Small intestine (tissue), 7 donors: ENCODE results near the gene DNAAF3. TPM values are rescaled to one million over a fixed set of nuclear protein-coding genes. Genes with fewer than 3 reads are reported as not detected.

Experiments
- DNase-seq, 2 donors: peaks; one replicate each; pipeline versions ENCODE4 v3.0.0 to v3.0.0-alpha.2; 2013
- FAIRE-seq: peaks from 2 replicates; lab custom pipeline; 2012; peaks lifted over from hg19 to GRCh38; lab: Jason Lieb, UNC
- H3K27ac ChIP-seq, 3 donors: one replicate each; pipeline ENCODE4 v1.5.1; 2013; ENCODE audit warnings: low read length in 2 of 3, mild to moderate bottlenecking in 2 of 3, control low read depth in 1 of 3, inconsistent platforms in 1 of 3, low read depth in 1 of 3, moderate library complexity in 1 of 3
- H3K27me3 ChIP-seq, 3 donors: one replicate each; pipeline ENCODE4 v1.6.1; 2013; ENCODE audit warnings: low read length in 3 of 3, inconsistent platforms in 1 of 3; ENCODE audit not compliant: control insufficient read depth in 3 of 3, insufficient read depth in 3 of 3
- H3K36me3 ChIP-seq, 3 donors: one replicate each; pipeline ENCODE4 v1.6.1; 2013; ENCODE audit warnings: low read length in 3 of 3, inconsistent platforms in 1 of 3, low read depth in 1 of 3, mild to moderate bottlenecking in 1 of 3, moderate library complexity in 1 of 3; ENCODE audit not compliant: control insufficient read depth in 3 of 3, insufficient read depth in 2 of 3
- H3K4me1 ChIP-seq, 3 donors: one replicate each; pipeline ENCODE4 v1.6.1; 2013; ENCODE audit warnings: low read length in 2 of 3, inconsistent platforms in 1 of 3, low read depth in 1 of 3, mild to moderate bottlenecking in 1 of 3, moderate library complexity in 1 of 3; ENCODE audit not compliant: control insufficient read depth in 3 of 3, insufficient read depth in 2 of 3
- H3K4me3 ChIP-seq, 3 donors: one replicate each; pipeline ENCODE4 v1.5.1; 2013; ENCODE audit warnings: low read length in 3 of 3, control low read depth in 1 of 3, inconsistent platforms in 1 of 3, low read depth in 1 of 3, mild to moderate bottlenecking in 1 of 3, moderate library complexity in 1 of 3
- H3K9me3 ChIP-seq, 2 donors: one replicate each; pipeline ENCODE4 v1.6.1; 2013; ENCODE audit warnings: low read depth in 1 of 2, low read length in 1 of 2; ENCODE audit not compliant: control insufficient read depth in 2 of 2, insufficient read depth in 1 of 2
- WGBS, 3 donors: extraction: QIAGEN DNeasy Blood & Tissue Kit; methylation state at CpG; one replicate each; pipeline ENCODE4 v1.1.7; 2013; 5-methylcytosine and 5-hydroxymethylcytosine counted together
- polyA plus RNA-seq, 4 donors: library from polyadenylated mRNA; stranded (reverse) in 3 of 4; unstranded in 1 of 4; fragments of 200-250 nt in 3 of 4; fragments of 120-200 nt in 1 of 4; gene quantifications; one replicate each; pipeline versions ENCODE4 v1.2.1 to v1.2.3, GENCODE V29; 2013
- donor health status: healthy with polysubstance abuse.
- donor health status: control.
- donor health status: control.
- donor health status: Bipolar disorder and iron deficiency.
- donor health status: healthy.

DNAAF3 gene
- polyA plus RNA-seq, 4 donors = 0.62 to 0.64 TPM; not detected in 2

DNA sequence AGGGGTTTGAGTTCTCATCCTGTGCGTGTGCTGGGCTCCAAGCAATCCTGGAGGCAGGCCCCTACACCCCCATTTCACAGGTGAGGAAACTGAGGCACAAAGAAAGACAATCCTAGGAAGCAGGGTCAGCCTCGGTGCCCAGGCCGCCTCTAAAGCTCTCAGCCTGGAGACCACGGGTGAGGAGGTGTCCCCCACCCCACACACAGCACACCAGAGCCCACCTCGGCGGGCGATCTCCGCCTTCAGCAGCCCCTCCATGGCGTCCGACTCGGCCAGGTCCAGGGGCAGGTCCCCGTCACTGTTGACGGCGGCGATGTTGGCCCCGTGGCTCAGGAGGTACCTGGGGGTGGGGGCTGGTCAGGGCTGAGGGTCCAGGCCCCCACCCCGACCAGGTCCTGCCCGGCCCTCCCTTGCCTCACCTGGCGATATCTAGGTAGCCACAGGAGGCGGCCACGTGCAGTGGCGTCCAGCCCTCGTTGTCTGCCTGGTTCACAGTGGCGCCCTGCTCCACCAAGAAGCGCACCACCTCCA is 54.1 kb downstream of the DNAAF3 start:
- peak overlapping the region in 1 of 3 donors; percentile 71 for H3K27ac ChIP-seq
- 92 to 94% (median 94%) methylated on average over 24 to 25 of the region's 25 CpGs for WGBS, 3 donors
- no peak for FAIRE-seq

DNA sequence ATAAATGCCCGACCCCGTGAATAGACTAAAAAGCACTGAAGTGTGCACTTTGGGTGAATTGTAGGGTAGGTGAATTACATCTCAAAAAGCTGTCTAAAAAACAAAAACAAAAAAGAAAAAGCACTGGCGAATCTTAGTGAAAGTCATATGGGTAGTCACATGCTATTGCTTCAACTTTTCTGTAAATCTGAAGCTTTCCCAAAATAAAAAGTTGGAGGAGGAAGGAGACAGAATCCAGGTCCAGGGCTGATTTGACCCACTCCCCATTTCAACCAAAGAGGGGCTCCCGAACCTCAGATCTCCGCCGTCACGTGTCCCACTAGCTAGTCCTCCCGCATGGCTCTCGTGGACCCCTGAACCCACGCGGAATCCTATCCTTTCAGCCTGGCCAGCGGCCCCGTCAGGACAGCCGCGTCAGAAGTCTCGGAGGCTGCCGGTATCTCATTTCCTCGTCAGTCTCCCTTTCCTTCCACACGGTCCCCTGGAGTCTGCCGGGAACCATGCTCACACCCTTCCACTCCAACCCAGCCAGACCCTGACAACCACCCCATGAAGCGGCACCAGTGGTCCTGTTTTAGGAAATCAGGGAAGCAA is 55.1 kb downstream of the DNAAF3 start:
- Histone ChIP-seq H3K27ac (no peak overlapping the region), H3K36me3 (peaks cover 0 to 56% (median 15%) of the 10 kb centered on the region in 3 donors), H3K4me3 (no peak overlapping the region), H3K9me3 (no peaks in the 10 kb centered on the region), H3K4me1 (peaks cover 6 to 22% (median 7%) of the 10 kb centered on the region in 3 donors), H3K27me3 (no peaks in the 10 kb centered on the region)
- 85 to 91% (median 89%) methylated on average over 21 of the region's 21 CpGs for WGBS, 3 donors
- FAIRE-seq (no peak), DNase-seq (no peak)

More for the DNA sequence above, 54.1 kb downstream of the DNAAF3 start:
- no peak overlapping the region for H3K4me3 ChIP-seq
- H3K36me3 ChIP-seq = peaks cover 0 to 48% (median 15%) of the 10 kb centered on the region in 3 donors
- H3K4me1 ChIP-seq = peaks cover 6 to 22% (median 7%) of the 10 kb centered on the region in 3 donors
- DNase-seq = no peak
- no peaks in the 10 kb centered on the region for H3K27me3 ChIP-seq
- no peaks in the 10 kb centered on the region for H3K9me3 ChIP-seq

DNA sequence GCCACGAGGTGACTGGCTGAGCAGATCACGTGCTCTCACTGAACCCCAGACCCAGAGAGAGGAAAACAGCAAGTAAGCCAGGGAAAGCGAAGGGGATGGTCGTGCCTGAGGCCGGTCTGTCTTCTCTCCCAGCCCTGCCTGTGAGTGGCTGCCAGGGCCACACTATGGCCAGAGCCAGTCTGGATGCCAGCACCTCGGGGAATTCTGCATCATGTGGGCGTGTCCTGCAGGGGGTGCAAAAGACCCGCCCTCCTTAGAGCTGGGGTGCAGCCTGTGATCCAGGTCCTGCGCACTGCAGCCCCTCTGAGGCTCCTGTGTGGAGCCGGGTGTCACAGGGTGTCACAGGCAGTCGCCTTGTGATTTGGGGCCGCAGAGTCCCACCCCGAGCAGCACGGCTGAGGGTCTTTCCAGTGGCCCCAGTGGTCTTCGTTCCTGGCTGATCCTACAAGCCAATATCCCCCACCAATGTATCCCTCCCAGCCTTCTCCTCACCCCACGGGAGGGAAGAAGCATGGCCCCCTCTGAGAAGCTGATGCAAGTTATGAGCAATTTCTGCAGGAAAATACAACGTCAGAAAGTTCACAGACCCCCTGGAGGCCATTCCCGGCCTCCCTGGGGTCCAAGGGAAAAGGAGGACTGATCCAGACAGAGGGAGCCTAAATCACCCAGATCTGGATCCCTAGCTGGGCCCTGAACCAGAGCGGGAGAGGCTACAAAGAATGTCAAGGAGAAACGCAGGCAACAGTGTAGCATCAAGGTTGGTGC is 56.7 kb downstream of the DNAAF3 start:
- Histone ChIP-seq H3K36me3 (peaks cover 0 to 55% (median 15%) of the 10 kb centered on the region in 3 donors), H3K27ac (no peak overlapping the region), H3K27me3 (no peaks in the 10 kb centered on the region), H3K9me3 (no peaks in the 10 kb centered on the region), H3K4me1 (peaks cover 0 to 16% (median 4%) of the 10 kb centered on the region in 3 donors), H3K4me3 (no peak overlapping the region)
- FAIRE-seq = no peak
- WGBS, 3 donors = 89 to 94% (median 90%) methylated on average over 20 of the region's 20 CpGs
- no peak for DNase-seq

Other genes starting within 250 kb of the DNAAF3 start
- under 1 TPM in 3 of 4 donors, not detected in 1; 0.01 to 0.27 (median 0.04) TPM for gene NLRP7, start 219.1 kb downstream of the DNAAF3 start, polyA plus RNA-seq
- gene NLRP2, start 200.2 kb downstream of the DNAAF3 start, polyA plus RNA-seq = 10 to 100 TPM in 2 of 4 donors, 1 to 10 TPM in 2; 2.2 to 10.9 (median 7.6) TPM
- under 1 TPM in 2 of 4 donors, not detected in 2; 0.15 to 0.22 TPM for gene GP6, start 128.3 kb downstream of the DNAAF3 start, polyA plus RNA-seq
- 10 to 100 TPM; 21.3 to 28.4 (median 22.2) TPM for gene RDH13, start 103.5 kb downstream of the DNAAF3 start, polyA plus RNA-seq
- 10 to 100 TPM; 11.7 to 23.8 (median 19.1) TPM for gene EPS8L1, start 90.7 kb downstream of the DNAAF3 start, polyA plus RNA-seq
- 100 to 1,000 TPM in 2 of 4 donors, 10 to 100 TPM in 2; 68.3 to 192 (median 132) TPM for gene PPP1R12C, start 49.0 kb downstream of the DNAAF3 start, polyA plus RNA-seq
- 10 to 100 TPM in 1 of 4 donors, 1 to 10 TPM in 2, under 1 TPM in 1; 0.18 to 20.1 (median 5.3) TPM for gene TNNT1, start 17.4 kb downstream of the DNAAF3 start, polyA plus RNA-seq
- gene TNNI3, start 8.9 kb downstream of the DNAAF3 start, polyA plus RNA-seq = 10 to 100 TPM in 1 of 4 donors, 1 to 10 TPM in 2, under 1 TPM in 1; 0.59 to 39.7 (median 1.5) TPM
- 1 to 10 TPM in 2 of 4 donors, under 1 TPM in 2; 0.22 to 4.7 (median 1.1) TPM for gene SYT5, start 13.7 kb upstream of the DNAAF3 start, polyA plus RNA-seq
- gene PTPRH, start 42.9 kb upstream of the DNAAF3 start, polyA plus RNA-seq = 100 to 1,000 TPM in 2 of 4 donors, 10 to 100 TPM in 2; 33.4 to 158 (median 89.7) TPM
- gene TMEM86B, start 62.1 kb upstream of the DNAAF3 start, polyA plus RNA-seq = 100 to 1,000 TPM in 1 of 4 donors, 10 to 100 TPM in 3; 22.8 to 255 (median 72.6) TPM
- 10 to 100 TPM; 43.4 to 67.5 (median 48.9) TPM for gene PPP6R1, start 92.4 kb upstream of the DNAAF3 start, polyA plus RNA-seq
- 10 to 100 TPM; 25.9 to 61.9 (median 31.4) TPM for gene HSPBP1, start 113.5 kb upstream of the DNAAF3 start, polyA plus RNA-seq
- gene BRSK1, start 117.4 kb upstream of the DNAAF3 start, polyA plus RNA-seq = 1 to 10 TPM in 3 of 4 donors, under 1 TPM in 1; 0.22 to 3.5 (median 2.7) TPM
- gene TMEM150B, start 158.7 kb upstream of the DNAAF3 start, polyA plus RNA-seq = 100 to 1,000 TPM in 1 of 4 donors, 10 to 100 TPM in 3; 33.2 to 125 (median 79.2) TPM
- 10 to 100 TPM; 10.3 to 18.4 (median 14.3) TPM for gene KMT5C, start 173.3 kb upstream of the DNAAF3 start, polyA plus RNA-seq
- gene COX6B2, start 188.1 kb upstream of the DNAAF3 start, polyA plus RNA-seq = under 1 TPM in 2 of 4 donors, not detected in 2; 0.07 to 0.09 TPM
- under 1 TPM in 1 of 4 donors, not detected in 3; 0.03 TPM for gene GARIN5B, start 196.6 kb upstream of the DNAAF3 start, polyA plus RNA-seq
- gene IL11, start 203.8 kb upstream of the DNAAF3 start, polyA plus RNA-seq = under 1 TPM in 2 of 4 donors, not detected in 2; 0.19 to 0.67 TPM
- under 1 TPM in 2 of 4 donors, not detected in 2; 0.30 to 0.31 TPM for gene TMEM190, start 210.2 kb upstream of the DNAAF3 start, polyA plus RNA-seq
- 1 to 10 TPM in 3 of 4 donors, not detected in 1; 1.6 to 9.4 (median 2.2) TPM for gene TMEM238, start 217.7 kb upstream of the DNAAF3 start, polyA plus RNA-seq
- 1,000 to 10,000 TPM; 1,338 to 2,360 (median 2,018) TPM for gene RPL28, start 219.3 kb upstream of the DNAAF3 start, polyA plus RNA-seq
- 10 to 100 TPM in 2 of 4 donors, 1 to 10 TPM in 2; 7.2 to 30.1 (median 16.4) TPM for gene UBE2S, start 241.2 kb upstream of the DNAAF3 start, polyA plus RNA-seq